GM12878 (cell line): ENCODE measurements around the gene WWTR1.

Source experiments
- CHD1 ChIP-seq: IDR thresholded peaks from 2 replicates; pipeline ENCODE4 v1.6.1; 2012; ENCODE audit warnings: low read depth, low read length, improper control_type of control experiment
- CREB1 ChIP-seq: IDR thresholded peaks from 2 replicates; pipeline ENCODE4 v1.6.1; 2012; ENCODE audit warnings: low read depth, mild to moderate bottlenecking, inconsistent platforms
- EZH2 ChIP-seq: IDR thresholded peaks from 2 replicates; pipeline ENCODE4 v1.6.1; 2012; ENCODE audit warnings: low read depth, mild to moderate bottlenecking, control low read depth, inconsistent platforms, low read length, borderline replicate concordance; ENCODE audit not compliant: control insufficient read depth
- IKZF1 ChIP-seq: fragments of 450-650 bp; conservative IDR thresholded peaks from 2 replicates; pipeline ENCODE4 v1.6.1; 2017; ENCODE audit warnings: antibody characterized with exemption, mild to moderate bottlenecking
- MXI1 ChIP-seq: fragments of 150-350 bp; IDR thresholded peaks from 2 replicates; pipeline ENCODE4 v1.6.1; 2011; ENCODE audit warnings: low read depth, mild to moderate bottlenecking, inconsistent platforms, low read length, improper control_type of control experiment
- NFXL1 ChIP-seq: fragments of 450-650 bp; IDR thresholded peaks from 2 replicates; pipeline ENCODE4 v1.6.1; 2017; ENCODE audit warnings: antibody characterized with exemption, mild to moderate bottlenecking, borderline replicate concordance
- NRF1 ChIP-seq: conservative IDR thresholded peaks from 2 replicates; pipeline ENCODE4 v1.6.1; 2011; ENCODE audit warnings: mild to moderate bottlenecking, low read depth, low read length, improper control_type of control experiment
- SMAD1 ChIP-seq: fragments of 450-650 bp; IDR thresholded peaks from 2 replicates; pipeline ENCODE4 v1.6.1; 2018; ENCODE audit warnings: mild to moderate bottlenecking, low read depth; ENCODE audit not compliant: partially characterized antibody
- TCF12 ChIP-seq: IDR thresholded peaks from 2 replicates; pipeline ENCODE4 v1.6.1; 2011; ENCODE audit warnings: low read depth, mild to moderate bottlenecking, low read length
- TF ChIP-seq, protein P1 (sequence below), 3 experiments: IDR thresholded peaks in 2 of 3; conservative IDR thresholded peaks in 1 of 3; 2 replicates each; pipeline ENCODE4 v1.5.1; 2011; ENCODE audit warnings: low read depth in 3 of 3, low read length in 3 of 3, mild to moderate bottlenecking in 3 of 3, control low read depth in 2 of 3, moderate library complexity in 2 of 3, inconsistent platforms in 1 of 3, mixed read lengths in 1 of 3; ENCODE audit not compliant: control insufficient read depth in 2 of 3, insufficient read depth in 1 of 3; ENCODE audit errors: extremely low read depth in 1 of 3

DNA sequence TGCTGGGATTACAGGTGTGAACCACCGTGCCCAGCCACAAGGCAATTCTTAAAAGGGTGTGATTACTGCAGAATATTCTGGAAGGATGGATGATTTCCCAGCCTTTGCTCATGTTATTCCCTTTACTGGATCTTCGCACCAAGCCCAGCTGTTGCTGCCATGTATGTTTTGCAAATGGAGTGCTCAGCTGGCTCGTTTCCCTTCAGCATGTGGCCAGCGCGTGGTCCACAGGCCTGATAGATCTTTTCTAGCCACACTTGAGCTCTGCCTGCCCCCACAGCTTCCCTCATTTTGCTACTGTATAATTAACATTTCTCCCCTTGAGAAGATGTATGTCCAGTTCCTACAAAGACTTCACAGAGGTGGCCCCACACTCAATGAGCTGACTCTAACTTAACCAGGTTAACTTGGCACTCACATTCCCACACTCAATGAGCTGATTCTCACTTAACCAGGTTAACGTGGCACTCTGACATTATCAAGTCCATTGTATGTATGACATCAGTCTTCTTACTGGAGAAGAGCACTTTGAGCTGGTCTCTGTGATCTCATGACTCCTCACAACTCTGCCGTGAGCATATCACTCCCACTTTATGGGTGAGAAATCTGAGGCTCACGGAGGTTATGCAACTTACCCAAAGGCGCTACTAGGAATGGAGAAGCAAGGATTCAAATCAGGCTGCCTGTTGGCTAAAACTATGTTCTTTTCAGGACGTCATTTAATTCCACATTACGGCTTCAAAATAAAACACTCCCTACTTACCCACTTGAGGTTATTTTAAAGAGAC, 134.1 kb downstream of the WWTR1 start:
- TF ChIP-seq NRF1 (no peak), CHD1 (no peak), TCF12 (no peak), NFXL1 (no peak), EZH2 (no peak), IKZF1 (no peak), CREB1 (no peak), SMAD1 (no peak), MXI1 (no peak)
- TF ChIP-seq, protein P1, sequence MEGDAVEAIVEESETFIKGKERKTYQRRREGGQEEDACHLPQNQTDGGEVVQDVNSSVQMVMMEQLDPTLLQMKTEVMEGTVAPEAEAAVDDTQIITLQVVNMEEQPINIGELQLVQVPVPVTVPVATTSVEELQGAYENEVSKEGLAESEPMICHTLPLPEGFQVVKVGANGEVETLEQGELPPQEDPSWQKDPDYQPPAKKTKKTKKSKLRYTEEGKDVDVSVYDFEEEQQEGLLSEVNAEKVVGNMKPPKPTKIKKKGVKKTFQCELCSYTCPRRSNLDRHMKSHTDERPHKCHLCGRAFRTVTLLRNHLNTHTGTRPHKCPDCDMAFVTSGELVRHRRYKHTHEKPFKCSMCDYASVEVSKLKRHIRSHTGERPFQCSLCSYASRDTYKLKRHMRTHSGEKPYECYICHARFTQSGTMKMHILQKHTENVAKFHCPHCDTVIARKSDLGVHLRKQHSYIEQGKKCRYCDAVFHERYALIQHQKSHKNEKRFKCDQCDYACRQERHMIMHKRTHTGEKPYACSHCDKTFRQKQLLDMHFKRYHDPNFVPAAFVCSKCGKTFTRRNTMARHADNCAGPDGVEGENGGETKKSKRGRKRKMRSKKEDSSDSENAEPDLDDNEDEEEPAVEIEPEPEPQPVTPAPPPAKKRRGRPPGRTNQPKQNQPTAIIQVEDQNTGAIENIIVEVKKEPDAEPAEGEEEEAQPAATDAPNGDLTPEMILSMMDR (IDR thresholded peaks at IDR 0.05 in 2 of 3, conservative IDR thresholded peaks at IDR 0.05 in 1 of 3; ENCODE audit: control insufficient read depth in 2 of 3, extremely low read depth in 1 of 3, insufficient read depth in 1 of 3, low read depth in 3 of 3, low read length in 3 of 3) = no peak
